ENCODE measurements around the gene P4HTM.

Gene P4HTM

DNA sequence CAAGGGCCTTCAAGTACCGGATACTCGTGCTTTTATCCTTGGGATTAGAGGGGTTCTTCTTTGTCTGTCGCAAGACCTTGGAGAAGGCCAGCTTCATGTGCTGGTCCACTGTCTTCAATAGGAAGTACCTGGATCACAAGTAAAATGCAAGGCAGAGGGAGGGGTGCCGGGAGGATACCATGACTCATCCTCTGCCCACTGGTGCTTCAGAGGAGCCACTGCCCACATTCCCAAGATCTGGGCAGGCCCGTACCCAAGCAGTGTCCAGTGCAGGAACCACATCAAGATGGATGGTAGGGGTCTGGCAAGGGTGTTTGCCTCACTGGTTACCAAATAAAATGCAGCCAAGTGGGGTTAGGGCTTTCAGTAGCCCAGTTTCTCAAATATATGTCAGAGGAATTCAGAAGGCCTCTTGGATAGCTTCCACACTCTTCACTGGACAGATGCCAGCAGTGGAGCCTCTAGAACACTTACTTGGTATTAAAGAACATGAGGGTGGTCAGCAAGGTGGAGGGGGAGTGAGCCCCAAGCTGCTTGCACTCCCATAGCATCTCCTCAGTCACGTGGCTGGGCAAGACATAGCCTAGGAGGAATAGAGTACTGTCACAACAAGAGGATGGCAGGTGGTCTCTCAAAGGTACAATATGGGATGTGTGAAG, 42.7 kb downstream of the P4HTM start:
- TF ChIP-seq, protein P1, sequence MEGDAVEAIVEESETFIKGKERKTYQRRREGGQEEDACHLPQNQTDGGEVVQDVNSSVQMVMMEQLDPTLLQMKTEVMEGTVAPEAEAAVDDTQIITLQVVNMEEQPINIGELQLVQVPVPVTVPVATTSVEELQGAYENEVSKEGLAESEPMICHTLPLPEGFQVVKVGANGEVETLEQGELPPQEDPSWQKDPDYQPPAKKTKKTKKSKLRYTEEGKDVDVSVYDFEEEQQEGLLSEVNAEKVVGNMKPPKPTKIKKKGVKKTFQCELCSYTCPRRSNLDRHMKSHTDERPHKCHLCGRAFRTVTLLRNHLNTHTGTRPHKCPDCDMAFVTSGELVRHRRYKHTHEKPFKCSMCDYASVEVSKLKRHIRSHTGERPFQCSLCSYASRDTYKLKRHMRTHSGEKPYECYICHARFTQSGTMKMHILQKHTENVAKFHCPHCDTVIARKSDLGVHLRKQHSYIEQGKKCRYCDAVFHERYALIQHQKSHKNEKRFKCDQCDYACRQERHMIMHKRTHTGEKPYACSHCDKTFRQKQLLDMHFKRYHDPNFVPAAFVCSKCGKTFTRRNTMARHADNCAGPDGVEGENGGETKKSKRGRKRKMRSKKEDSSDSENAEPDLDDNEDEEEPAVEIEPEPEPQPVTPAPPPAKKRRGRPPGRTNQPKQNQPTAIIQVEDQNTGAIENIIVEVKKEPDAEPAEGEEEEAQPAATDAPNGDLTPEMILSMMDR (conservative IDR thresholded peaks at IDR 0.05): no peak
- H3K27ac ChIP-seq: no peak overlapping the region

DNA sequence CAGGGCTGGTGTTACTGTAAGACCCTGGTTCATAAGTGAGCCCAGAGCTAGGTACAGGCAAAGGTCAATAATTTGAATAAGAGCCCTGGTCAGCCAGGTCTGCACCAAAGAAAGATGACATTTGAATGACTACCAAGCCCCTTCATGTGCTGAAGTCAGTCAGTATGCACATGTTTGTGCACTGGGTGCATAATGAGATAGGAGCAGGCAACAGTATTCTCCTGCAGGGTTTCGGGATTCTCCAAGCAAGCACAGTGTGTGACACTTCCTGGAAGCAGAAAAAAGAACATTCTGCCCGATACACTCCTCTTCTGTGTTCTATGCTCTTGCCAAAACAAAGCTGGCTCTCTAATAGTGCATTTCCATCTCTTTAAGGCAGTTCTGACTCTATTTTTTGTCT, 44.6 kb downstream of the P4HTM start:
- no peak overlapping the region for H3K27ac ChIP-seq
- TF ChIP-seq, protein P1 (conservative IDR thresholded peaks at IDR 0.05): no peak

DNA sequence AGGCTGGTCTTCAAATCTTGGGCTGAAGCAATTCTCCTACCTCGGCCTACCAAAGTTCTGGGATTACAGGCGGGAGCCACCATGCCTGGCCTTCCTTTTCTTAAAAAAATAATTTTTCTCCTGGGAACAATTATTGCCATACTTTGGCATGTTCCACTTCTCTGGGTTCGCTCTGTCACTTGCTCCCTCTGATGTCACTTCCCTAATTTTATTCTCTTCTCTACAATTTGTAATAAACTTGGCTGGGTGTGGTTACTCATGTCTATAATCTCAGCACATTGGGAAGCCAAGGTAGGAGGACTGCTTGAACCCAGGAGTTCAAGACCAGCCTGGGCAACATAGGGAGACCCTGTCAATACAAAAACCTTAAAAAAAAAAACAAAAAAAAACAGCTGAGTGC, 45.2 kb downstream of the P4HTM start:
- no peak overlapping the region for H3K27ac ChIP-seq
- TF ChIP-seq, protein P1 (conservative IDR thresholded peaks at IDR 0.05): no peak

DNA sequence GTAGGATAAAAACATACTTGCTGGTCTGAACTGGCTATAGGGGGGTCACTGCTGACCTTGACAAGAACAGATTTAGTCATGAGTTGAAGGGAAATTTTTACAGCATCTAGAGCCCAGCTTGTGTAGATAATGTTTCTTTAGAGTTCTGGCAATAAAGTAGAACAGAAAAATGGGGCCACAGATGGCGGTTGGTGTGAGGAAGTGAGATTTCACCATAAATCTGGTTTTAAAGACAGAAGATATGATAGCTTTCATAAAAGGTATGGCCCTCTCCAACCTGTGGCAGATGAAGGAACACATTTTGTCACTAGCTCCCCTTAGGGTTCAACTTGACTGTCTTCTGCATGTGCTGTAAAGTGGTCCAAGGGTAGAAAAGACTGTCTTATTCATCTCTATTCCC, 63.5 kb downstream of the P4HTM start:
- H3K27ac ChIP-seq: no peak overlapping the region
- TF ChIP-seq, protein P1 (conservative IDR thresholded peaks at IDR 0.05): no peak

DNA sequence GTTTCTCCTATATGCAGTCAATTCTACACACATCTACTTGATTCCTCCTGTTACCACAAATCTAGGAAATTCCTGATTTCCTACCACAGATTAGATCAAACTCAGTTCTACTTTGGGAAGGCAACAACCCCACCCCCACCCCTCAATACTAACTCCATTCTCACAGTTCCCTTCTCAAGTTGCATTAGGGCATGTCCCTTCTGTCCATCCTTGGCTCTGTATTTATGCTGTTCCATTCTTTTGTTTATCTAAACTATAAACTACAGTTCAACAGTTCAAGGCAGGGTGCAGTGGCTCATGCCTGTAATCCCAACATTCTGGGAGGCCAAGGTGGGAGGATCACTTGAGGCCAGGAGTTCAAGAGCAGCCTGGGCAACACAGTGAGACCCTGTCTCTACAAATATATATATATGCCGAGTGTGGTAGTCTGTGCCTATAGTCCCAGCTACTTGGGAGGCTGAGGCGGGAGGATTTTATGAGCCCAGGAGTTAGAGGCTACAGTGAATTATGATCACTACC, 64.4 kb downstream of the P4HTM start:
- TF ChIP-seq, protein P1 (conservative IDR thresholded peaks at IDR 0.05): no peak
- H3K27ac ChIP-seq: no peak overlapping the region
